GM23338 (cell line): ENCODE data around the gene TOM1L2. TPM values are rescaled to one million over a fixed set of nuclear protein-coding genes. Genes with fewer than 3 reads are reported as not detected.

Experiments
- ATAC-seq: fragments of 200-7000 bp; cut with Tn5 transposase; 3 replicates; pipeline ENCODE4 v1.9.1; 2020
- DNase-seq: peaks from one replicate; pipeline ENCODE4 v3.0.0-alpha.2; 2015; ENCODE audit warnings: low spot score
- H2AFZ ChIP-seq: fragments of 200-600 bp; sonication (generic); 2 replicates; pipeline ENCODE4 v1.8.0; 2016; ENCODE audit warnings: antibody characterized with exemption, mild to moderate bottlenecking, moderate library complexity
- H3F3A ChIP-seq: fragments of 200-600 bp; sonication (generic); replicated peaks from 2 replicates; pipeline ENCODE4 v1.8.0; 2017; ENCODE audit warnings: antibody characterized with exemption, mixed run types, low read depth
- H3K27ac ChIP-seq: fragments of 200-600 bp; sonication (generic); 2 replicates; pipeline ENCODE4 v1.6.1; 2016; ENCODE audit warnings: low read depth
- H3K27me3 ChIP-seq: fragments of 200-600 bp; sonication (generic); 2 replicates; pipeline ENCODE4 v1.8.0; 2016; ENCODE audit warnings: mild to moderate bottlenecking, mixed run types, moderate library complexity; ENCODE audit not compliant: insufficient read depth
- H3K36me3 ChIP-seq: fragments of 200-600 bp; sonication (generic); 2 replicates; pipeline ENCODE4 v1.8.0; 2016; ENCODE audit warnings: mild to moderate bottlenecking; ENCODE audit not compliant: insufficient read depth
- H3K4me1 ChIP-seq: fragments of 200-600 bp; sonication (generic); 2 replicates; pipeline ENCODE4 v1.8.0; 2016; ENCODE audit warnings: mild to moderate bottlenecking, moderate library complexity; ENCODE audit not compliant: insufficient read depth
- H3K4me2 ChIP-seq: fragments of 200-600 bp; sonication (generic); 2 replicates; pipeline ENCODE4 v1.7.1; 2017; ENCODE audit warnings: mixed run types
- H3K4me3 ChIP-seq: fragments of 200-600 bp; sonication (generic); 2 replicates; pipeline ENCODE4 v1.6.1; 2016; ENCODE audit warnings: mixed run types
- H3K79me2 ChIP-seq: fragments of 200-600 bp; sonication (generic); replicated peaks from 2 replicates; pipeline ENCODE4 v1.8.0; 2017; ENCODE audit warnings: mild to moderate bottlenecking; ENCODE audit not compliant: insufficient read depth
- H3K9me2 ChIP-seq: fragments of 200-600 bp; sonication (generic); 2 replicates; pipeline ENCODE4 v1.8.0; 2017; ENCODE audit not compliant: insufficient read depth
- H4K20me1 ChIP-seq: fragments of 200-600 bp; sonication (generic); replicated peaks from 2 replicates; pipeline ENCODE4 v1.8.0; 2017; ENCODE audit warnings: mild to moderate bottlenecking; ENCODE audit not compliant: insufficient read depth
- H3K27ac Mint-ChIP-seq: 2 replicates; pipeline ENCODE4 v1.8.0; 2020; ENCODE audit warnings: inconsistent platforms, mild to moderate bottlenecking, moderate library complexity, mixed read lengths
- H3K27me3 Mint-ChIP-seq: 3 replicates; pipeline ENCODE4 v1.8.0; 2022; ENCODE audit warnings: low read depth, mild to moderate bottlenecking, moderate library complexity, mixed read lengths, inconsistent platforms; ENCODE audit not compliant: insufficient read depth, poor library complexity
- H3K36me3 Mint-ChIP-seq: 3 replicates; pipeline ENCODE4 v1.8.0; 2021; ENCODE audit warnings: low read depth, mild to moderate bottlenecking, inconsistent platforms, moderate library complexity, mixed read lengths
- H3K4me1 Mint-ChIP-seq: 3 replicates; pipeline ENCODE4 v1.8.0; 2020; ENCODE audit warnings: mild to moderate bottlenecking, inconsistent platforms, mixed read lengths
- H3K4me3 Mint-ChIP-seq: 3 replicates; pipeline ENCODE4 v1.8.0; 2021; ENCODE audit warnings: moderate library complexity, mild to moderate bottlenecking, inconsistent platforms, mixed read lengths
- H3K9me3 Mint-ChIP-seq: 3 replicates; pipeline ENCODE4 v1.8.0; 2020; ENCODE audit warnings: moderate library complexity, mild to moderate bottlenecking, inconsistent platforms, mixed read lengths
- CREB1 ChIP-seq: fragments of 250-450 bp; sonication (Bioruptor Pico); IDR thresholded peaks from 2 replicates; pipeline ENCODE4 v1.5.0; 2020; ENCODE audit warnings: low read depth, mild to moderate bottlenecking, moderate library complexity
- EZH2 ChIP-seq: fragments of 200-600 bp; sonication (generic); IDR thresholded peaks from one replicate; pipeline ENCODE4 v1.8.0; 2017; ENCODE audit warnings: antibody characterized with exemption, mild to moderate bottlenecking, low read depth; ENCODE audit not compliant: unreplicated experiment
- EZH2phosphoT487 ChIP-seq: fragments of 200-600 bp; sonication (generic); IDR thresholded peaks from one replicate; pipeline ENCODE4 v1.8.1; 2018; ENCODE audit warnings: antibody characterized with exemption; ENCODE audit not compliant: unreplicated experiment
- NANOG ChIP-seq: IDR thresholded peaks from 2 replicates; pipeline ENCODE4 v1.6.1; 2016; ENCODE audit warnings: antibody characterized with exemption, borderline replicate concordance
- POLR2AphosphoS5 ChIP-seq: IDR thresholded peaks from 2 replicates; pipeline ENCODE4 v1.6.1; 2016; ENCODE audit warnings: antibody characterized with exemption, low read depth
- ZNF114 ChIP-seq: fragments of 250-450 bp; sonication (Bioruptor Pico); IDR thresholded peaks from 2 replicates; pipeline ENCODE4 v1.5.0; 2020; ENCODE audit warnings: mild to moderate bottlenecking, moderate library complexity
- ZNF331 ChIP-seq: fragments of 250-450 bp; sonication (Bioruptor Pico); IDR thresholded peaks from 2 replicates; pipeline ENCODE4 v1.5.0; 2020; ENCODE audit warnings: low read depth, mild to moderate bottlenecking, moderate library complexity
- polyA plus RNA-seq: library from polyadenylated mRNA; unstranded; fragments of >200 nt; fragmentation: Nextera tagmentation; extraction: Ambion mirVana; gene quantifications from 2 replicates; pipeline ENCODE4 v1.2.1, GENCODE V29; 2016
- total RNA-seq: library from RNA; depleted of rRNA; stranded (reverse); fragments of >200 nt; shearing (Covaris generic); gene quantifications from 2 replicates; pipeline ENCODE4 v1.2.3, GENCODE V29; 2014
- TF ChIP-seq, protein P1 (sequence below): IDR thresholded peaks from one replicate; pipeline ENCODE4 v1.6.1; 2018; ENCODE audit warnings: antibody characterized with exemption; ENCODE audit not compliant: unreplicated experiment
- TF ChIP-seq, protein P2 (sequence below): IDR thresholded peaks from 2 replicates; pipeline ENCODE4 v1.6.1; 2016; ENCODE audit warnings: antibody characterized with exemption

Gene TOM1L2
- total and polyA plus RNA-seq, 2 experiments from 2014 or later, result 3.3 TPM

DNA sequence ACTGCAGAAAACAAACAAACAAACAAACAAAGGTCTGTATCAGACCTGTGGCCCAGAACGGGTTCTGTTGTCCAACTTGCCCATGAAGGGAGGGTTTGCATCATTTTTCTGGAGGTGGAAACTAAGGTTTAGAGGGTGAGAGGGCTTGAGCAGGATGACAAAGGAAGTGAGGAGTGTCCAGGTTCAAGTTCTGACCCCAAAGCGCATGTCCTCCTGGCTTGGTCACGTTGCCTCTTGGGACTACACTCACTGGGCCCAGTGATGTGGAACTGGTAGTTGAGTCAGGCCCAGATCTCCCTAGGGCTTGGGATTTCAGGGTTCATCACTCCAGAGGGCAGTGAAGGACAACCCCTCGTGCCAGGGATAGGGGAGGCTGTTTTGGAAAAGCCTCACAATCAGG is 137.2 kb downstream of the TOM1L2 start:
- H3K4me1 ChIP-seq, result peaks cover 44% of the 10 kb centered on the region
- DNase-seq, result no peak
- peak overlapping the region; percentile 80 for H3K4me3 Mint-ChIP-seq
- H3K36me3 Mint-ChIP-seq, result peaks cover 39% of the 10 kb centered on the region
- H3K27ac ChIP-seq, result no peak overlapping the region
- H3K4me1 Mint-ChIP-seq, result peaks cover 62% of the 10 kb centered on the region
- H3K27ac Mint-ChIP-seq, result no peak overlapping the region
- peaks cover 32% of the 10 kb centered on the region for H3K27me3 Mint-ChIP-seq
- H3K4me3 ChIP-seq, result peak overlapping the region; percentile 97
- H3F3A ChIP-seq, result peaks cover 20% of the 10 kb centered on the region
- peaks cover 59% of the 10 kb centered on the region for H3K79me2 ChIP-seq
- H2AFZ ChIP-seq, result no peak overlapping the region
- no peaks in the 10 kb centered on the region for H3K9me2 ChIP-seq
- no peak for ATAC-seq
- peaks cover 47% of the 10 kb centered on the region for H4K20me1 ChIP-seq
- H3K9me3 Mint-ChIP-seq, result no peaks in the 10 kb centered on the region
- H3K36me3 ChIP-seq, result no peaks in the 10 kb centered on the region
- peak overlapping the region; percentile 93 for H3K4me2 ChIP-seq
- TF ChIP-seq, protein P1, sequence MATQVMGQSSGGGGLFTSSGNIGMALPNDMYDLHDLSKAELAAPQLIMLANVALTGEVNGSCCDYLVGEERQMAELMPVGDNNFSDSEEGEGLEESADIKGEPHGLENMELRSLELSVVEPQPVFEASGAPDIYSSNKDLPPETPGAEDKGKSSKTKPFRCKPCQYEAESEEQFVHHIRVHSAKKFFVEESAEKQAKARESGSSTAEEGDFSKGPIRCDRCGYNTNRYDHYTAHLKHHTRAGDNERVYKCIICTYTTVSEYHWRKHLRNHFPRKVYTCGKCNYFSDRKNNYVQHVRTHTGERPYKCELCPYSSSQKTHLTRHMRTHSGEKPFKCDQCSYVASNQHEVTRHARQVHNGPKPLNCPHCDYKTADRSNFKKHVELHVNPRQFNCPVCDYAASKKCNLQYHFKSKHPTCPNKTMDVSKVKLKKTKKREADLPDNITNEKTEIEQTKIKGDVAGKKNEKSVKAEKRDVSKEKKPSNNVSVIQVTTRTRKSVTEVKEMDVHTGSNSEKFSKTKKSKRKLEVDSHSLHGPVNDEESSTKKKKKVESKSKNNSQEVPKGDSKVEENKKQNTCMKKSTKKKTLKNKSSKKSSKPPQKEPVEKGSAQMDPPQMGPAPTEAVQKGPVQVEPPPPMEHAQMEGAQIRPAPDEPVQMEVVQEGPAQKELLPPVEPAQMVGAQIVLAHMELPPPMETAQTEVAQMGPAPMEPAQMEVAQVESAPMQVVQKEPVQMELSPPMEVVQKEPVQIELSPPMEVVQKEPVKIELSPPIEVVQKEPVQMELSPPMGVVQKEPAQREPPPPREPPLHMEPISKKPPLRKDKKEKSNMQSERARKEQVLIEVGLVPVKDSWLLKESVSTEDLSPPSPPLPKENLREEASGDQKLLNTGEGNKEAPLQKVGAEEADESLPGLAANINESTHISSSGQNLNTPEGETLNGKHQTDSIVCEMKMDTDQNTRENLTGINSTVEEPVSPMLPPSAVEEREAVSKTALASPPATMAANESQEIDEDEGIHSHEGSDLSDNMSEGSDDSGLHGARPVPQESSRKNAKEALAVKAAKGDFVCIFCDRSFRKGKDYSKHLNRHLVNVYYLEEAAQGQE, result no peak
- no peak for TF ChIP-seq EZH2
- TF ChIP-seq ZNF114, result no peak
- TF ChIP-seq POLR2AphosphoS5, result no peak
- no peak for TF ChIP-seq ZNF331 (CRISPR knock-in tag)
- no peak for TF ChIP-seq NANOG
- H3K27me3 ChIP-seq, result no peaks in the 10 kb centered on the region

DNA sequence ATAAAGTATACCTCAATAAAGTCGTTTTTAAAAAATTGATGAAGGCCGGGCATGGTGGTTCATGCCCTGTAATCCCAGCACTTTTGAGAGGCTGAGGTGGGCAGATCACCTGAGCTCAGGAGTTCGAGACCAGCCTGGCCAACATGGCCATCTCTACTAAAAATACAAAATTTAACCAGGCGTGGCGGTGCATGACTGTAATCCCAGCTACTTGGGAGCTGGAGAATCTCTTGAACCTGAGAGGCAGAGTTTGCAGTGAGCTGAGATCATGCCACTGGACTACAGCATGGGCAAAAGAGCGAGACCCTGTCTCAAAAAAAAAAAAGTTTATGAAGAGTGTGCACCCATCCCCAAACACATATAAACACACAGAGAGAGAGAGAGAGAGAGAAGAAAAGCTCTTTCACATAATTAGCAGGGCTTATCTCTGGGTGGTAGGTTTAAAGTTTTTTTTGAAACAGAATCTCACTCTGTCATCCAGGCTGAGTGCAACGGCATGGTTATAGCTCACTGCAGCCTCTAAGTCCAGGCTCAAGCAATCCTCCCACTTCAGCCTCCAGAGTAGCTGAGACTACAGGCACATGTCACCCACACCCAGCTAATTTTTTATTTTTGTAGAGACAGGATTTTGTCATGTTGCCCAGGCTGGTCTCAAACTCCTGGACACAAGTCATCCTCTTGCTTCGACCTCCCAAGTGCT is 138.4 kb downstream of the TOM1L2 start:
- DNase-seq, result no peak
- H2AFZ ChIP-seq, result no peak overlapping the region
- H3K79me2 ChIP-seq, result peaks cover 69% of the 10 kb centered on the region
- Mint-ChIP-seq H3K9me3 (no peaks in the 10 kb centered on the region), H3K4me3 (peak overlapping the region; percentile 4; the same call in 1 of the 3 replicates), H3K27me3 (peaks cover 27% of the 10 kb centered on the region), H3K36me3 (peaks cover 42% of the 10 kb centered on the region), H3K4me1 (peaks cover 57% of the 10 kb centered on the region), H3K27ac (peak overlapping the region; percentile 30; the same call in 1 of the 2 replicates)
- no peaks in the 10 kb centered on the region for H3K27me3 ChIP-seq
- H3K9me2 ChIP-seq, result no peaks in the 10 kb centered on the region
- no peak overlapping the region for H3K27ac ChIP-seq
- no peaks in the 10 kb centered on the region for H3K36me3 ChIP-seq
- H3K4me2 ChIP-seq, result peak overlapping the region; percentile 93; the same call in 1 of the 2 replicates
- TF ChIP-seq NANOG (no peak), ZNF114 (no peak), CREB1 (no peak), EZH2 (no peak), EZH2phosphoT487 (no peak)
- TF ChIP-seq, protein P1, result no peak
- TF ChIP-seq, protein P2, sequence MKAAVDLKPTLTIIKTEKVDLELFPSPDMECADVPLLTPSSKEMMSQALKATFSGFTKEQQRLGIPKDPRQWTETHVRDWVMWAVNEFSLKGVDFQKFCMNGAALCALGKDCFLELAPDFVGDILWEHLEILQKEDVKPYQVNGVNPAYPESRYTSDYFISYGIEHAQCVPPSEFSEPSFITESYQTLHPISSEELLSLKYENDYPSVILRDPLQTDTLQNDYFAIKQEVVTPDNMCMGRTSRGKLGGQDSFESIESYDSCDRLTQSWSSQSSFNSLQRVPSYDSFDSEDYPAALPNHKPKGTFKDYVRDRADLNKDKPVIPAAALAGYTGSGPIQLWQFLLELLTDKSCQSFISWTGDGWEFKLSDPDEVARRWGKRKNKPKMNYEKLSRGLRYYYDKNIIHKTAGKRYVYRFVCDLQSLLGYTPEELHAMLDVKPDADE, result no peak
- no peak for ATAC-seq
- peaks cover 11% of the 10 kb centered on the region for H3F3A ChIP-seq
- H3K4me1 ChIP-seq, result peaks cover 34% of the 10 kb centered on the region
- no peak overlapping the region for H3K4me3 ChIP-seq
- H4K20me1 ChIP-seq, result peaks cover 51% of the 10 kb centered on the region
